PC-3 (cell line): ENCODE measurements around the gene SCD. TPM values are rescaled to one million over a fixed set of nuclear protein-coding genes. Genes with fewer than 3 reads are reported as not detected.

Source experiments
- total RNA-seq: library from RNA; depleted of rRNA; stranded (reverse); fragments of >200 nt; gene quantifications from 2 replicates; pipeline ENCODE4 v1.2.3, GENCODE V29; 2014; rRNA removed

The SCD gene
- total RNA-seq, 1 experiment from 2014 or later, result 121 TPM

Other genes starting within 250 kb of the SCD start
- 13.5 and 15.1 TPM in 2 replicates for gene ERLIN1, start 161.2 kb upstream of the SCD start, total RNA-seq
- gene CHUK, start 117.6 kb upstream of the SCD start, total RNA-seq, result 11.8 and 16.2 TPM in 2 replicates
- 30.4 and 31.4 TPM in 2 replicates for gene CWF19L1, start 79.6 kb upstream of the SCD start, total RNA-seq
- gene BLOC1S2, start 60.6 kb upstream of the SCD start, total RNA-seq, result 33.7 and 46.4 TPM in 2 replicates
- gene PKD2L1, start 17.0 kb upstream of the SCD start, total RNA-seq, result not detected in 2 replicates
- gene WNT8B, start 115.8 kb downstream of the SCD start, total RNA-seq, result 0.29 TPM in 1 of 2 replicates, not detected in the other
- 1.5 and 1.6 TPM in 2 replicates for gene SEC31B, start 172.6 kb downstream of the SCD start, total RNA-seq
- gene NDUFB8, start 182.6 kb downstream of the SCD start, total RNA-seq, result 365 and 399 TPM in 2 replicates
- 4.5 TPM in 2 replicates for gene HIF1AN, start 188.7 kb downstream of the SCD start, total RNA-seq